ENCODE measurements around the gene PRKCB. TPM values are rescaled to one million over a fixed set of nuclear protein-coding genes. Genes with fewer than 3 reads are reported as not detected.
"Not testable (repeated sequence)": the region's sequence is repeated elsewhere in the genome, so short reads cannot be mapped to it uniquely, and the experiment has no call there.

PRKCB gene
- total RNA-seq, 4 donors from 2014 or later, result 7.0 to 88.3 (median 15.9) TPM

- no peaks in the 10 kb centered on the region for H3K36me3 ChIP-seq
- H3K4me3 ChIP-seq, result no peak overlapping the region
- H3K9me3 ChIP-seq, result no peaks in the 10 kb centered on the region
- no peak for DNase-seq
- no peak overlapping the region for H3K27ac ChIP-seq
- no peak for TF ChIP-seq CTCF (IDR thresholded peaks at IDR 0.05)
- TF ChIP-seq POLR2A (IDR thresholded peaks at IDR 0.05), result no peak
- no peaks in the 10 kb centered on the region for H3K27me3 ChIP-seq
- no peaks in the 10 kb centered on the region for H3K4me1 ChIP-seq
Observed at GRCh38 chr16:23907457-23907902, 71.7 kb downstream of the PRKCB start.

DNA sequence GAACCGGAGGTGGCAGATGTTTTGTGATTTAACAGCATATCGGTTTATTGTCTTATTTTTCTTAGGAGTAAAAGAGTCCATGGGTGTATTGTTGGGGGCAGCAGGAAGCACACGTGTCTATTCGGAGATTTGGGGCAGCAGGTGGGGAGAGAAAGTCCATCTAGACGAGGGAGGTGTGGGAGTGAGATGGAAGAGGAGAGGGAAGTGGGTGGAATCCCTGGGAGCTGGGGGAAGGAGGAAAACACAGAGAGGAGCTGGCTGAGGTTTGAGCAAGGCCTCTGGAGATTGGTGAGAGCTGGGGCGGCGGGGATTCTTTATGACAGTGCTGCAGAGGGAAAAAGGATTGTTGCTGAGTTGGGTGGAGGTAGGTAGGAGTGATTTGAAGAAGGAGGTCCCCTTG, 72.1 kb downstream of the PRKCB start:
- DNase-seq, result no peak
- Histone ChIP-seq H3K27me3 (no peaks in the 10 kb centered on the region), H3K4me1 (no peaks in the 10 kb centered on the region), H3K36me3 (no peaks in the 10 kb centered on the region), H3K27ac (no peak overlapping the region), H3K4me3 (no peak overlapping the region), H3K9me3 (no peaks in the 10 kb centered on the region)
- TF ChIP-seq POLR2A (IDR thresholded peaks at IDR 0.05) (no peak), CTCF (IDR thresholded peaks at IDR 0.05) (no peak)

- no peaks in the 10 kb centered on the region for H3K36me3 ChIP-seq
- H3K4me3 ChIP-seq, result no peak overlapping the region
- no peak for DNase-seq
- no peaks in the 10 kb centered on the region for H3K9me3 ChIP-seq
- H3K27me3 ChIP-seq, result no peaks in the 10 kb centered on the region
- no peak for TF ChIP-seq POLR2A (IDR thresholded peaks at IDR 0.05)
- TF ChIP-seq CTCF (IDR thresholded peaks at IDR 0.05), result no peak
- no peak overlapping the region for H3K27ac ChIP-seq
- no peaks in the 10 kb centered on the region for H3K4me1 ChIP-seq
Observed at GRCh38 chr16:23908790-23909189, 73.0 kb downstream of the PRKCB start.

- TF ChIP-seq POLR2A (IDR thresholded peaks at IDR 0.05) (no peak), CTCF (IDR thresholded peaks at IDR 0.05) (no peak)
- Histone ChIP-seq H3K36me3 (no peaks in the 10 kb centered on the region), H3K4me3 (no peak overlapping the region), H3K4me1 (no peaks in the 10 kb centered on the region), H3K27ac (no peak overlapping the region), H3K27me3 (no peaks in the 10 kb centered on the region), H3K9me3 (no peaks in the 10 kb centered on the region)
- DNase-seq, result no peak
Observed at GRCh38 chr16:23909792-23910418, 74.1 kb downstream of the PRKCB start.

GRCh38 chr16:23914946-23915530, 79.3 kb downstream of the PRKCB start:
- peak overlapping the region in 1 of 4 donors; percentile 38 for H3K27ac ChIP-seq
- no peak overlapping the region for H3K4me3 ChIP-seq
- no peaks in the 10 kb centered on the region for H3K4me1 ChIP-seq
- no peak for TF ChIP-seq CTCF (IDR thresholded peaks at IDR 0.05)
- no peak for TF ChIP-seq POLR2A (IDR thresholded peaks at IDR 0.05)
- H3K9me3 ChIP-seq, result no peaks in the 10 kb centered on the region
- H3K36me3 ChIP-seq, result no peaks in the 10 kb centered on the region
- no peak for DNase-seq
- no peaks in the 10 kb centered on the region for H3K27me3 ChIP-seq

GRCh38 chr16:23916552-23916951, 80.8 kb downstream of the PRKCB start:
- H3K4me1 ChIP-seq, H3K27me3 ChIP-seq, H3K9me3 ChIP-seq, DNase-seq, H3K36me3 ChIP-seq, H3K4me3 ChIP-seq, H3K27ac ChIP-seq: not testable (repeated sequence)
